Renal pelvis (tissue), 4 donors: ENCODE data around the gene CCDC171. TPM values are rescaled to one million over a fixed set of nuclear protein-coding genes. Genes with fewer than 3 reads are reported as not detected.
A peak's percentile ranks its signal among the peaks of the same experiment; 100 is the strongest.

ENCODE experiments used
- DNase-seq: peaks from one replicate; pipeline ENCODE4 v3.0.0-alpha.2; 2013
- polyA plus RNA-seq, 3 donors: library from polyadenylated mRNA; unstranded; fragments of 120-200 nt; gene quantifications; one replicate each; pipeline ENCODE4 v1.2.1, GENCODE V29; 2013; ENCODE audit not compliant: insufficient read length in 3 of 3

The CCDC171 gene
- polyA plus RNA-seq, 3 donors: 3.5 to 6.6 (median 6.1) TPM

GRCh38 chr9:15882328-15882727, 329.5 kb downstream of the CCDC171 start:
- DNase-seq: no peak

GRCh38 chr9:15882883-15883282, 330.0 kb downstream of the CCDC171 start:
- DNase-seq: no peak

DNA sequence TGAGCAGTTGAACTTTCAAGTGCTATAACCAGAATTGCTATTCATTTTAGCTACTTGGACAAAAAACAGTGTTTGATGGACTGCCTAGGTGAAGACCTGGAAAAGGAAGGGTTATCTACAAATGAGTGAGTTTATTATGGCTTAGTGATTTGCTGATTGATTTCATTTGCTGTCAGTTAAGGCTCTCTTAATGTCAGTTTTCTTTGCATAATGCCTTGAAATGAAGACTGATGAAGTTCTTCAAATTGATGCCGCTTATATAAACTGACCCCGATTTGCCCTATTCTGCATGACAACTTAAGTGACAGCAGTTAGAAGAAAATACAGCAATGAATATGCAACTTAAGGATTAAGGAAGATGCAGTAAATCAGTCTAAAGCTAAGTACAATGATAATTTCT, 332.6 kb downstream of the CCDC171 start:
- DNase-seq: no peak

- no peak for DNase-seq
These were observed 336.7 kb downstream of the CCDC171 start for GRCh38 chr9:15889555-15889954.

- no peak for DNase-seq
These were observed 348.7 kb downstream of the CCDC171 start for GRCh38 chr9:15901572-15901971.

DNA sequence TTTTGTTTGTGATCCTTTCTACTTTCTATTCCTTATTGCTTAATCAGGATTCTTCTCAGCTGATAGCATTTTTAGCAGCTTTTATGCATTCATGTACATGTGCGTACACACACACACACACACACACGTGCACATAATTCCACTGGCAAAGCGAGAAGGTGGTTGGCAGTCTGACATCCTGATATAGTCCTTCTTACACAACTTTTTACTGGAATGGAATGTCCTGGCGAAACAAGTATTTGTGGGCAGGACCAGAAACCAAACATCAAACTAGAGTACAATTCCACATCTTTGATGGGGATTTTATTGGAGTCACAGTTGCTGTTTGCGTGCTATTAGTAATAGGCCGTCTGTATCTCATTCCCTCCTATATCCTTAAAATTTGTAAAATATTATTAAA, 356.5 kb downstream of the CCDC171 start:
- no peak for DNase-seq

- DNase-seq: no peak
These were observed 362.9 kb downstream of the CCDC171 start for GRCh38 chr9:15915711-15916110.

DNA sequence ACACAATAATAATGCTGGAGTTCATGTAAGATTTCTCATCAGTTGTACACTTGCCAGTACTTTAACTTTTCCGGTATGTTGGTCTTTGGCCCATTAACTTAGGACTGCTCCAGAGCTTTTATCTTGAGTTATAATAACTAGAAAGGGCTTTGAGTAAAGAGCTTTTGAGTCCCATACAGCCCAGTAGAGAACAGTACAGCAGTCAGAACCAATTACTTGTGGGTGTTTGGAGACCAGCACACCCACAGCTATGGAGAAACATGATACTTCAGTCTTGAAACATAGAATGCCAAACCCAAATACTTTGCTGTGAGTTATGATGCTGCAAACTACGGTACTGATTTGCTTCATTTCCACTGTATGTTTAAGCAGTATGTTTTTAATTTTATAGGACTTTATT, 374.3 kb downstream of the CCDC171 start:
- no peak for DNase-seq

- DNase-seq: no peak
These were observed 382.9 kb downstream of the CCDC171 start for GRCh38 chr9:15935661-15936305.

GRCh38 chr9:15936306-15936921, 383.6 kb downstream of the CCDC171 start:
- peak; percentile 90 for DNase-seq

DNA sequence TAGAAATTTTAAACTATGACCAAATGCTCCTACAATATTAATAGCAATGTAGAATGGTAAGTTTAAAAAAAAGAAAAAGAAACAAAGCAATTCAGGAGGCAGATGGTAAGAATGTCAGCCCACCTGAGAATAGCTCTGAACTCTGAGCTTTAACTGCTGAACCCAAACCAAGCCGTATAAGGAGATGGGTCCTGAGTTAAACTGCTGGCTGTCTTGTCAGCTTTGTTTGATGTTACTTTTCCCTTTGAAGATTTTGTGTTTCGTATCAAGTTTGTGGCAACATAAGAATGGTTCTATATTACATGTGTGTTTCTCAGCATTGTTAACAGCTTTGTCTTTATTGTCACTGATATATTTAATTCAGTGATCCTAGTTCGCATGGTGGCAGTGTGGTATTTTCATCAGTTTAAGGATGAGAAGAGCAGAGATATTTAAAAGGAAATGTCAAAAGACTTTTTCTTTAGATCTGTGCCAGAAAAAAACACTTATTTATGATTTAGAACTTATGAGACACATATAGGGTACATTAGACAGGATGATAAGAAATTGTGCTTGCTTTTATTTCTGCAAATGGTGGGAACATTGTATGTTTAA, 390.1 kb downstream of the CCDC171 start:
- no peak for DNase-seq

- DNase-seq: no peak
These were observed 391.5 kb downstream of the CCDC171 start for GRCh38 chr9:15944341-15944740.

DNA sequence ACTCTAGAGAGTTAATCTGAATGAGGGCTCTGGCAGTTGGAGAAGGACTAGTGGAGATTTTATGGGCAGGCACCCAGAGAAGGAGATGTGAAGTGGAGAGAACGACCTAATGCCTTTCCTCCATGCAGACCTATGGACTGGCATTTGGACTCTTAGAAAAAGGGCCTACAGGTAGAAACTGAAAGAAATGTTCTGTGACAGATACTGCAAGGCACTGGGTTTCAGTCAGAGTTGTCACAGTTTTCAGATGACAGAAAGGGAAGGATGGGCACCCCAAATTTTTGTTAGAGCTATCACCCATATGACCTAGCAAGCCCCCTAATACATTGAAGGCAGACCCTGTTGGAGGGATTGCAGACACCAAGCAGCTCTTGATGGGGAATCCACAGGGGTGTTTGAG, 406.8 kb downstream of the CCDC171 start:
- no peak for DNase-seq

DNA sequence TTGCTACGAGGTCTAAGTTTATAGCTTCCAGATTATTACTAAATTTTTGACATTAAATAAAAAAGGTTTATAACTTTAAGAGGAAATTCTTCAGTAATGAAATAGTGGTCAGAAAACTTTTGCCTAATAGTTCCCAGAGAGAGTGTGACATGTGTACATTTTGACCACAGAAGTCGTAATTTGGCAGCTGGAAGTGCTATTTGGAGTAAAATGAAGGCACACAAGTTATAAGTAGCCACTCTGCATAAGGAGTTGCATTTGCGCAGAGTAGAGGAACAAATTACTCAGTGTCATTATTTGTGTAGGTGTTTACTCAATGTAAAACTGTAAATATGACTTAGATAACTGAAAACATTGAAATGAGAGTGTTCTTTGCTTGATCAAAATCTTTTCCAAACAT, 408.4 kb downstream of the CCDC171 start:
- DNase-seq: no peak

GRCh38 chr9:15965246-15965745, 412.5 kb downstream of the CCDC171 start:
- DNase-seq: no peak

- DNase-seq: no peak
These were observed 413.6 kb downstream of the CCDC171 start for GRCh38 chr9:15966471-15966870.

DNA sequence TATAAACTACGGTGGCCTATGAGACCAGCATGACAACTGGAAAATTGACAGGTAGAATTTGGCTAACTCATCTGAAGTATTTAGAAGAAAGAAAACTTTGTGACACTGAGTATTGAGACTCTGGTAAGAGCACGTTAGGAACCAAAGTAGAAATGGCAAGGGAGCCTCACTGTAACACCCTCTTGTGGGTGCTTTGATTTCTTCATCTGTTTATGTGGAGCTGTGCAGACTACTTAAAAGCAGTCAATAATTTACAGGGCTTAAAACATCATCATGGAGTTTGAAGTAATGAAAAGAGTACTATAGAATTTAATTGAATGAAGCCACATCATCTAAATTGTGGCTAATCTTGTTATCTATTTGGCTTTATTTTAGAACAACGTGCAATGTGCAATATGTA, 414.2 kb downstream of the CCDC171 start:
- no peak for DNase-seq

GRCh38 chr9:15972760-15973159, 419.9 kb downstream of the CCDC171 start:
- DNase-seq: no peak

GRCh38 chr9:15975101-15975778, 422.4 kb downstream of the CCDC171 start:
- no peak for DNase-seq

GRCh38 chr9:15977438-15977837, 424.6 kb downstream of the CCDC171 start:
- peak; percentile 58 for DNase-seq

DNA sequence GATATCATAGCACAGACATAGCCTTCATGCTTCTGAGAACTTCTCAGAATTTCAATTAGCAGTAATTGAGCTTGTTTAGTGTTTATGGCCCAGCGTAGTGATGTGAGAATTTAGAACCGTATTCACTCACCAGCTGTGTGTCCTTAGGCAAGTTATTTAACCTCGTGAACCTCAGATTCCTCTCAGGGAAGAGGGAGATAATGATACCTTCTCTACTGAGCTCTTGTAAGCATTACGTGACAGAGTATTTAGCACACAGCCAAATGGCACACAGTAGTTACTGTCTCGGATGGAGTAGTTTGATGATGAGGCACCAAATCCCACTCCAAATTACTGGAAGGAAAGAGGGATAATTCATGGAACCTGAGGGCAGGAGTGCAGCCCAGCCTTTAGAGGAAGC, 429.3 kb downstream of the CCDC171 start:
- DNase-seq: peak; percentile 35

DNA sequence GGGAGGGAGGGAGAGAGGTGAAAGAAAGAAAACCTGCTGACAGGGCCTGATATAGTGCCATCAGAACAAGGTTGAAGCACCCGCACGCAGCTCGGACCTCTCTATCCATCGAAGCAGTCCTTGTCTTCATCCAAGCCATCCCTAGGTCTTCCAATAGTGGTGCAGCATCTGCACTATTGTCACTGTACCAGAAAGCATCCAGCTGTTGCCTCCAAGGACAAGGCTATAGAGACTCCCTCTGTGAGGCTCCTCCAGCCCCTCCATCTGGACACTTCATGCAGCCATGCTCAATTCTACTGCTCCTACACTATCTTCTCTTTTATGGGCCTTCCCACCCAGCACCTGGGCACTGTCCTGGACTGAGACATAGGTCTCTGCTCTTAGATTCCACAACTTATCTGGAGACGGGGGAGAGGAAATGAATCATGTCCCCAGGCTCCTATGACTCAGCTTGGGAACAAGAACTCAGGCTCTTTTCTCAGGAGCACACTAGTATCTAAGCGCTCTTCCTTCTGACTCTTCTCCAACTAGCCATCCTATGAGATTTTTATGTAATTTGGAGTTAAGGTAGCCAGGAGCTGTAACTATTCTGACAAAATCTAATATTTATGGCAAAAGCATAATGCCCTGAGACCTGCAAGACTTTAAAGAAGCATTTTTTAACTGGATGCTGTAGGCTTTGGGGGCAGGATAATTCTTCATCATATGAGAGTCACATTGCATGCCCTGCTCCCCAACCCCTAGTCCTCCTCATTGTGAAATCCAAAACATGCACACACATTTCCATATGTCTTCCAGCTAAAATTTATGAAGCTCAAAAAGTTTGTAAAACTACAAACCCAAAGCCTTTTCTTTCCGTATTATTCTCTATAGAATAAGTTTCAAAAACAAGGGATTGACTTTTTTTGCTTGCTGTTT, 446.8 kb downstream of the CCDC171 start:
- DNase-seq: no peak
